ENCODE data around the gene GPC1. TPM values are rescaled to one million over a fixed set of nuclear protein-coding genes. Genes with fewer than 3 reads are reported as not detected.
A peak's percentile ranks its signal among the peaks of the same experiment; 100 is the strongest.

Gene GPC1
- total RNA-seq, 4 donors from 2014 or later, result 0.88 to 62.2 (median 43.4) TPM

DNA sequence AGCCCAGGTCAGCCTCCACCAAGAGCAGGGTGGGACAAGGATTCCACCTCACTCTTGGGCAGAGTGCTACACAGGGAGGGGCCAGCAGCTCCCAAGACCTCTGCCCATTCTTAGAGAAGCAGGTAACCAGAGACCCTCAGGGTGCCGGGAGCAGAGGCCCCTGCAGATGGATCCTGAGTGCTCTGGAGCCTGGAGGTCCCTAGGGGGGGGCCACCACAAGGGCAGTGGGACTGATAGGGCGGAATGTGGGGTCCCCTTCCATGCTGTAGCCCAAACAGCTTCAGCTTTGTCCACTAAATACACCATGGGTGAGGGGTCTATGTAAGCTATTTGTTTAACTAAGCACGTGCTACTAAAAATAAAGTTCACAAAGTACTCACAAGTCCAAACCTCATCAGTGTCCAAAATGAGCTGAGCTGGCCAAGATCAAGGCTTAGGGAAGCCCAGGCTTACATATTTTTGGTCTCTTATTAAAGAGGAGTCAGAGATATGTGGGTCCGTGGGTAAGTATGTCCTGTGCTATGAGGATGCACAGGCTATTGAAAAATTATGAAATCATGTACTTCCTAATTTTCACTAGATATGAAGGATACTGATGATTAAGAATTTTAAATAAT is 21.5 kb upstream of the GPC1 start:
- Histone ChIP-seq H3K4me1 (no peaks in the 10 kb centered on the region), H3K27ac (no peak overlapping the region), H3K4me3 (no peak overlapping the region), H3K9me3 (no peaks in the 10 kb centered on the region), H3K27me3 (no peaks in the 10 kb centered on the region), H3K36me3 (no peaks in the 10 kb centered on the region)
- intact Hi-C loops (cut with DNase I; ENCODE audit: low total_unique reads), result no loop called here
- TF ChIP-seq POLR2A (IDR thresholded peaks at IDR 0.05), result no peak
- TF ChIP-seq, protein P1, sequence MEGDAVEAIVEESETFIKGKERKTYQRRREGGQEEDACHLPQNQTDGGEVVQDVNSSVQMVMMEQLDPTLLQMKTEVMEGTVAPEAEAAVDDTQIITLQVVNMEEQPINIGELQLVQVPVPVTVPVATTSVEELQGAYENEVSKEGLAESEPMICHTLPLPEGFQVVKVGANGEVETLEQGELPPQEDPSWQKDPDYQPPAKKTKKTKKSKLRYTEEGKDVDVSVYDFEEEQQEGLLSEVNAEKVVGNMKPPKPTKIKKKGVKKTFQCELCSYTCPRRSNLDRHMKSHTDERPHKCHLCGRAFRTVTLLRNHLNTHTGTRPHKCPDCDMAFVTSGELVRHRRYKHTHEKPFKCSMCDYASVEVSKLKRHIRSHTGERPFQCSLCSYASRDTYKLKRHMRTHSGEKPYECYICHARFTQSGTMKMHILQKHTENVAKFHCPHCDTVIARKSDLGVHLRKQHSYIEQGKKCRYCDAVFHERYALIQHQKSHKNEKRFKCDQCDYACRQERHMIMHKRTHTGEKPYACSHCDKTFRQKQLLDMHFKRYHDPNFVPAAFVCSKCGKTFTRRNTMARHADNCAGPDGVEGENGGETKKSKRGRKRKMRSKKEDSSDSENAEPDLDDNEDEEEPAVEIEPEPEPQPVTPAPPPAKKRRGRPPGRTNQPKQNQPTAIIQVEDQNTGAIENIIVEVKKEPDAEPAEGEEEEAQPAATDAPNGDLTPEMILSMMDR (IDR thresholded peaks at IDR 0.05), result no peak
- peak in 1 of 2 donors; percentile 6 for DNase-seq

DNA sequence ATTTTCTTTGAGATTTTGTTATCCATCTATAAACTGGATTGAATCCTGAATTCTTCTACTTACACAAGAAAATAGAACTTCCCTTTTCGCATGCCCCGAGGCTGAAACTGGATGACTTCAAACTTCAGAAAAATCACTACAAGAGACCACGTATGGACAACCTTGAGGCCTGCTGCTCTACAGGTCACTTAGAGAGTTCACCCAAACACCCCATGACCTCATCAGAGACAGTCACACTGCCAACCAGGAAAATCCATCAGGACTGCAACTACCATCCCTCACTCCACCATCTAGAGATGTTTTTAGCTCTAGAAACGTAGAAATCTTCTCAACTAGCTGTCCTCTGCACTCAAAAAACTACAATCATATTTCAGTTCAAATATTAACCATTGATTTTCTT is 18.6 kb upstream of the GPC1 start:
- TF ChIP-seq, protein P1 (IDR thresholded peaks at IDR 0.05), result no peak
- no peak for TF ChIP-seq POLR2A (IDR thresholded peaks at IDR 0.05)
- H3K9me3 ChIP-seq, result no peaks in the 10 kb centered on the region
- intact Hi-C loops (cut with DNase I; ENCODE audit: low total_unique reads), result no loop called here
- no peaks in the 10 kb centered on the region for H3K4me1 ChIP-seq
- DNase-seq, result no peak
- H3K36me3 ChIP-seq, result no peaks in the 10 kb centered on the region
- no peak overlapping the region for H3K27ac ChIP-seq
- no peaks in the 10 kb centered on the region for H3K27me3 ChIP-seq
- no peak overlapping the region for H3K4me3 ChIP-seq

DNA sequence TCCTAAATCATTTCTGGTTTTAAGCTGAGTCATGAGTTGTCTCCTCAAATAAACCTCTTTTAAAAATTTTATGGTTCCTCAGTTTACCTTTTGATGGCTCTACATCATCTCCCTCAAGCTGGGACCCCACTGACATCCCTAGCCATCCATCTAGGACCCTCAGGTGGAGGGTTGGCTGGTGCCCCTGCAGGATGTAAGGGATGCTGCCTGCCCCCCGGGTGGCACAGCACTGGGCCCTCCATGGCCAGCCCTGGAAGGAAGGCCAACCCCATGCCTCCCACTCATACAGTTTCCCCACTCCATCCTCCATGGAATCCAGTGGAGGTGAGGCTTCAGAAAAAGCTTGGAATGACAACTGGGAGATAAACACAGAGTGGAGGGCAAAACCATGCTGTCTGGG is 17.2 kb upstream of the GPC1 start:
- H3K36me3 ChIP-seq, result no peaks in the 10 kb centered on the region
- intact Hi-C loops (cut with DNase I; ENCODE audit: low total_unique reads), result no loop called here
- TF ChIP-seq POLR2A (IDR thresholded peaks at IDR 0.05), result no peak
- TF ChIP-seq, protein P1 (IDR thresholded peaks at IDR 0.05), result no peak

DNA sequence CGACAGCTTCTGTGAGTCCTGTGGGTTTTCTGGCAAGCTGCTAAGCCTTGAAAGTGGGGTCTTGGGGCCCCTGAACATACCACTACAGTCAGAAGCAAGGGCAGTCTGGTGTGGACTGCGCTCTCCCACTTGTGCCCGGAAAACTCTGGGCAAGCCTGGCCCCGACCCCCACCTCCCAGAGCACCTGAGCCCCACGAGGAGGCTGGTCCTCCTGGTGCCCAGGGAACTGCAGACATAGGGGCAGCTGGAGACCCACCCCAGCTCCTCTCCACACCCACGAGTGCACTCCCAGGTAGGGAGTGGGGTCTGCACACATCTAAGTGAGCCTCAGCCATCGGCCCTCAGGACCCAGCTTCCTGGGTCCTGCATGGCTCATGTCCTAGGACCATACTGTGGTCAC is 16.2 kb upstream of the GPC1 start:
- Histone ChIP-seq H3K36me3 (no peaks in the 10 kb centered on the region), H3K27ac (no peak overlapping the region), H3K4me1 (no peaks in the 10 kb centered on the region), H3K4me3 (no peak overlapping the region), H3K27me3 (no peaks in the 10 kb centered on the region), H3K9me3 (no peaks in the 10 kb centered on the region)
- TF ChIP-seq, protein P1 (IDR thresholded peaks at IDR 0.05), result no peak
- TF ChIP-seq POLR2A (IDR thresholded peaks at IDR 0.05), result no peak
- intact Hi-C loops (cut with DNase I; ENCODE audit: low total_unique reads), result no loop called here
- DNase-seq, result peak in 1 of 2 donors; percentile 2

More for the DNA sequence above, 17.2 kb upstream of the GPC1 start:
- Histone ChIP-seq H3K27me3 (no peaks in the 10 kb centered on the region), H3K27ac (no peak overlapping the region), H3K4me1 (no peaks in the 10 kb centered on the region), H3K4me3 (no peak overlapping the region), H3K9me3 (no peaks in the 10 kb centered on the region)
- peak; percentile 2 to 3 for DNase-seq

DNA sequence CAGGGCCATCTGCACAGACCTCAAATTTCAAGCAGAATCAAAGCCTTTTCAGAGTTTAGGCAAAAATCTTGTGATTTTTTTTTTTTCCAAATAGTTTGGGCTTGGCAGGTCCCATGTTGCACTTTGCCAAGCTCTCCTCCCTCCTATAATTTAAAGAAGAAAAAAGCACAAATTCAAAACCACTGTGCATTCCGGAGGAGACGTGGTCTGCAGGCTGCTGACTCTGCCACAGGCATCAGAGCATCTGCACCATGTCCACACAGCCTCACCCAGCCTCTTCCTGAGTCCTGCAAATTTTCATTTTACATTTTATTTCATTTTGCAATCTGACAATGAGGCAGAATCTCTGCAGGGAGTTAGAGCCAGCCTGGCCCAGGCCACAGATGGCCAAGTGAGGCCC is 15.7 kb upstream of the GPC1 start:
- Histone ChIP-seq H3K27me3 (no peaks in the 10 kb centered on the region), H3K4me3 (no peak overlapping the region), H3K27ac (no peak overlapping the region), H3K9me3 (no peaks in the 10 kb centered on the region), H3K36me3 (no peaks in the 10 kb centered on the region), H3K4me1 (no peaks in the 10 kb centered on the region)
- intact Hi-C loops (cut with DNase I; ENCODE audit: low total_unique reads), result no loop called here
- TF ChIP-seq, protein P1 (IDR thresholded peaks at IDR 0.05), result no peak
- no peak for TF ChIP-seq POLR2A (IDR thresholded peaks at IDR 0.05)
- DNase-seq, result no peak

All from uterus (tissue), 4 donors.